ENCODE data around the gene IL1RAP. TPM values are rescaled to one million over a fixed set of nuclear protein-coding genes. Genes with fewer than 3 reads are reported as not detected.

IL1RAP gene
- total and polyA plus RNA-seq, 2 donors (not counting 3 experiments of a cell fraction or from before 2014, with no cell fraction given) = 4.3 to 9.2 TPM

GRCh38 chr3:190579514-190580137 lies 65.7 kb downstream of the IL1RAP start:
- H2AFZ ChIP-seq (ENCODE audit: low read depth, low read length) = no peak overlapping the region
- CTCF ChIA-PET = interaction anchor here (0.7 to 1.7 kb wide), 5 partner anchors 14 to 117 kb away, joined by 3 to 9 read pairs (median 3); no protein-coding TSS in a partner anchor
- H3K36me3 ChIP-seq (ENCODE audit: control insufficient read depth in 2 of 2, extremely low read depth in 1 of 2, insufficient read depth in 2 of 2, low read length in 2 of 2) = no peaks in the 10 kb centered on the region
- intact Hi-C loops (cut with micrococcal nuclease) = no loop called here
- no peak overlapping the region for H3K9ac ChIP-seq (replicated peaks; ENCODE audit: extremely low read depth, insufficient read depth, low read length)
- H3K4me2 ChIP-seq (ENCODE audit: insufficient read depth, low read length) = no peak overlapping the region
- no peak overlapping the region for H3K27ac ChIP-seq (ENCODE audit: insufficient read depth, low read depth, low read length)
- H3K9me3 ChIP-seq (replicated peaks; ENCODE audit: control insufficient read depth, insufficient read depth, low read length) = no peaks in the 10 kb centered on the region
- no peaks in the 10 kb centered on the region for H3K79me2 ChIP-seq (ENCODE audit: control insufficient read depth, insufficient read depth, low read length)
- TF ChIP-seq JUN (IDR thresholded peaks at IDR 0.05; ENCODE audit: borderline replicate concordance, insufficient read depth, insufficient read length, low read depth) = no peak
- no peak for TF ChIP-seq MYC (IDR thresholded peaks at IDR 0.05; ENCODE audit: low read depth, low read length)
- no peak for TF ChIP-seq GATA2 (IDR thresholded peaks at IDR 0.05; ENCODE audit: insufficient read depth, insufficient read length, low read depth, low read length)
- no peak for TF ChIP-seq POLR2A (IDR thresholded peaks at IDR 0.05; ENCODE audit: low read depth, low read length)
- TF ChIP-seq EZH2 (IDR thresholded peaks at IDR 0.05; ENCODE audit: borderline replicate concordance, low read depth, low read length, severe bottlenecking) = no peak
- TF ChIP-seq MAX (IDR thresholded peaks at IDR 0.05; ENCODE audit: insufficient read depth, insufficient read length) = no peak
- no peak for TF ChIP-seq CTCF (IDR thresholded peaks at IDR 0.05; ENCODE audit: extremely low read depth in 1 of 2, insufficient read depth in 1 of 2, low read depth in 1 of 2, low read length in 2 of 2)
- TF ChIP-seq FOS (IDR thresholded peaks at IDR 0.05; ENCODE audit: borderline replicate concordance, insufficient read depth, low read length) = no peak
- TF ChIP-seq POLR2AphosphoS5 (IDR thresholded peaks at IDR 0.05; ENCODE audit: insufficient read depth, low read depth, low read length) = no peak
- POLR2A ChIA-PET = no interaction called here
- no peaks in the 10 kb centered on the region for H4K20me1 ChIP-seq (replicated peaks; ENCODE audit: control insufficient read depth, extremely low read depth, insufficient read depth, low read length)
- no TSS peak for BruUV-seq (replicated peaks)
- H3K9me1 ChIP-seq (replicated peaks; ENCODE audit: control insufficient read depth, extremely low read depth, insufficient read depth, low read length) = no peaks in the 10 kb centered on the region
- FAIRE-seq (no peak), DNase-seq (ENCODE audit: low read depth, low spot score) (no peak)
- dilution Hi-C loops (cut with MboI; ENCODE audit: extremely low pct_ligation_motif_present, low sequenced_read_pairs) = no loop called here
- peaks cover 13% of the 10 kb centered on the region for H3K4me1 ChIP-seq (ENCODE audit: control insufficient read depth, extremely low read depth, insufficient read depth, low read length)
- H3K4me3 ChIP-seq (replicated peaks in 1 of 3; ENCODE audit: insufficient read depth in 1 of 3, low read depth in 1 of 3, low read length in 3 of 3) = no peak overlapping the region
- H3K27me3 ChIP-seq (ENCODE audit: control insufficient read depth in 2 of 2, insufficient read depth in 2 of 2, low read length in 2 of 2) = no peaks in the 10 kb centered on the region

Measured in endothelial cell of umbilical vein (primary cell).